ENCODE results near the gene ANO3.

DNA sequence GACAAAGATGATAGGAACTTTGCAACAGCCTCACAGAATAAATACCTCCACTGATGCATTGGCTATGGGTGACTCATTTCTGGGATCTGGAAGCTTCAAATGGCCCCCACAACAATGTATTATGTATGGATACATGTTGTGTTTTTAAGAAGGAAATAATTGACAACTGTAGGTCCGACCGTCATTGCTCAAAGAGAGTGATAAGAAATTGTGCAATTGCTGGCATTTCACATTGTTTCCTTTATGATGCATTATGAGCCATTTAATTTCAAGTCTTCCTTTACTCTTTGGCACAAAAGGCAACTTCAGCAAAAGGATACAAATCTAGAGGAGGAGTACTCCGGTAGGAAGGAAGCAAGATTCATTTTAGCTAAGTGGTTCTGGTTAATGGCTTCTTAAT is 2.0 kb downstream of the ANO3 start:
- TF ChIP-seq, protein P1, sequence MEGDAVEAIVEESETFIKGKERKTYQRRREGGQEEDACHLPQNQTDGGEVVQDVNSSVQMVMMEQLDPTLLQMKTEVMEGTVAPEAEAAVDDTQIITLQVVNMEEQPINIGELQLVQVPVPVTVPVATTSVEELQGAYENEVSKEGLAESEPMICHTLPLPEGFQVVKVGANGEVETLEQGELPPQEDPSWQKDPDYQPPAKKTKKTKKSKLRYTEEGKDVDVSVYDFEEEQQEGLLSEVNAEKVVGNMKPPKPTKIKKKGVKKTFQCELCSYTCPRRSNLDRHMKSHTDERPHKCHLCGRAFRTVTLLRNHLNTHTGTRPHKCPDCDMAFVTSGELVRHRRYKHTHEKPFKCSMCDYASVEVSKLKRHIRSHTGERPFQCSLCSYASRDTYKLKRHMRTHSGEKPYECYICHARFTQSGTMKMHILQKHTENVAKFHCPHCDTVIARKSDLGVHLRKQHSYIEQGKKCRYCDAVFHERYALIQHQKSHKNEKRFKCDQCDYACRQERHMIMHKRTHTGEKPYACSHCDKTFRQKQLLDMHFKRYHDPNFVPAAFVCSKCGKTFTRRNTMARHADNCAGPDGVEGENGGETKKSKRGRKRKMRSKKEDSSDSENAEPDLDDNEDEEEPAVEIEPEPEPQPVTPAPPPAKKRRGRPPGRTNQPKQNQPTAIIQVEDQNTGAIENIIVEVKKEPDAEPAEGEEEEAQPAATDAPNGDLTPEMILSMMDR (IDR thresholded peaks at IDR 0.05) = no peak
- TF ChIP-seq POLR2A (IDR thresholded peaks at IDR 0.05) = no peak
